Endodermal cell (in vitro differentiated cells): ENCODE measurements around the gene YJU2. TPM values are rescaled to one million over a fixed set of nuclear protein-coding genes. Genes with fewer than 3 reads are reported as not detected.

Experiments used
- DNase-seq: peaks from one replicate; pipeline ENCODE4 v3.0.0-alpha.2; 2017
- H3K27ac ChIP-seq: 2 replicates; pipeline ENCODE4 v1.5.1; 2013; ENCODE audit warnings: mild to moderate bottlenecking, low read depth, low read length, moderate library complexity
- H3K27me3 ChIP-seq: 2 replicates; pipeline ENCODE4 v1.6.1; 2013; ENCODE audit warnings: mild to moderate bottlenecking, low read length, moderate library complexity; ENCODE audit not compliant: insufficient read depth, control insufficient read depth, poor library complexity, severe bottlenecking
- H3K36me3 ChIP-seq: 2 replicates; pipeline ENCODE4 v1.7.0; 2013; ENCODE audit warnings: mild to moderate bottlenecking, low read length, moderate library complexity; ENCODE audit not compliant: control insufficient read depth, insufficient read depth
- H3K4me1 ChIP-seq: one replicate; pipeline ENCODE4 v1.7.0; 2013; ENCODE audit warnings: low read length; ENCODE audit not compliant: control insufficient read depth, insufficient read depth
- H3K4me3 ChIP-seq: 2 replicates; pipeline ENCODE4 v1.5.1; 2013; ENCODE audit warnings: mild to moderate bottlenecking, low read length, moderate library complexity
- H3K9ac ChIP-seq: 2 replicates; pipeline ENCODE4 v1.6.1; 2013; ENCODE audit warnings: mild to moderate bottlenecking, low read length, moderate library complexity; ENCODE audit not compliant: poor library complexity, severe bottlenecking; ENCODE audit errors: extremely low read depth
- H3K9me3 ChIP-seq: 2 replicates; pipeline ENCODE4 v1.6.1; 2013; ENCODE audit warnings: mild to moderate bottlenecking, low read length, moderate library complexity; ENCODE audit not compliant: control insufficient read depth
- H3K27ac Mint-ChIP-seq: 2 replicates; pipeline ENCODE4 v1.8.0; 2020; ENCODE audit warnings: mixed read lengths
- H3K27me3 Mint-ChIP-seq: 2 replicates; pipeline ENCODE4 v1.8.0; 2021; ENCODE audit warnings: mild to moderate bottlenecking, mixed read lengths; ENCODE audit not compliant: insufficient read depth
- H3K36me3 Mint-ChIP-seq: 2 replicates; pipeline ENCODE4 v1.8.0; 2020; ENCODE audit warnings: low read depth, mixed read lengths
- H3K4me1 Mint-ChIP-seq: 2 replicates; pipeline ENCODE4 v1.8.0; 2020; ENCODE audit warnings: mixed read lengths
- H3K4me3 Mint-ChIP-seq: 2 replicates; pipeline ENCODE4 v1.8.0; 2020; ENCODE audit warnings: mild to moderate bottlenecking, moderate library complexity, mixed read lengths
- H3K9me3 Mint-ChIP-seq: 2 replicates; pipeline ENCODE4 v1.8.0; 2020; ENCODE audit warnings: mild to moderate bottlenecking, mixed read lengths
- WGBS, 2 experiments: methylation state at CpG; one replicate each; pipeline versions ENCODE4 v1.1.5 to v1.1.7; 2013; ENCODE audit warnings: missing lambda C conversion rate in 2 of 2, mixed read lengths in 1 of 2; ENCODE audit not compliant: insufficient coverage in 1 of 2, insufficient read length in 1 of 2; 5-methylcytosine and 5-hydroxymethylcytosine counted together
- total RNA-seq, 2 donors: library from RNA; stranded (reverse); fragmentation: NEBNext Ultra II Directional in 1 of 2; extraction: Animal tissue kit (Norgen Biotek cat#: 25700) in 1 of 2; gene quantifications; 2 replicates in 1 of 2; 3 replicates in 1 of 2; pipeline ENCODE4 v1.2.1, GENCODE V29; 2021
- TF ChIP-seq, protein P1 (sequence below): fragments of 200-600 bp; sonication (generic); conservative IDR thresholded peaks from 2 replicates; pipeline ENCODE4 v1.5.0; 2021; ENCODE audit warnings: antibody characterized with exemption, mild to moderate bottlenecking

The YJU2 gene
- total RNA-seq, 2 donors from 2014 or later, result 15.8 to 16.4 TPM

DNA sequence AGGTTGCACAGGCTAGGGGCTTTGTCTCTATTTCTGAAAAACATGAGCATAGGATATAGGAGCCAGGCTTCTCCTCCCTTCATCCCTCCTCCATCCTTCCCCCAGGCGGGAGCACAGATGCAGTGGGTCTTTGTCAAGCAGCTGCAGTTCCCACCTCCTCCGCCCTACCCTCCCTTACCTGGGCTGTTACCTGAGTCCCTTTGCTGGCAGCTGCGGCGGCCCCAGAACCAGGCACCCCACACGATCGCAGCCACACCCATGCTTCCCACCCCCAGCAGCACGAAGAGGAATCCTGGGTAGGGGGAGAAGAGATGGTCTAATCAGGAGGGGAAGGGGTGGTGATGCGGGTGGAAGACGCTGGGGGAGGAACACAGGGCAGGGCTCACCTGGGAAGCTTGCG, 47.5 kb downstream of the YJU2 start:
- no peak overlapping the region for H3K27ac ChIP-seq
- H3K27me3 ChIP-seq, result no peaks in the 10 kb centered on the region
- peaks cover 3% of the 10 kb centered on the region for H3K27me3 Mint-ChIP-seq
- no peaks in the 10 kb centered on the region for H3K36me3 ChIP-seq
- H3K36me3 Mint-ChIP-seq, result no peaks in the 10 kb centered on the region
- no peaks in the 10 kb centered on the region for H3K4me1 ChIP-seq
- no peak overlapping the region for H3K4me3 ChIP-seq
- no peak overlapping the region for H3K9ac ChIP-seq
- no peaks in the 10 kb centered on the region for H3K9me3 Mint-ChIP-seq
- no peaks in the 10 kb centered on the region for H3K9me3 ChIP-seq
- WGBS, 2 experiments, result 71 to 92% methylated on average over 2 to 5 of the region's 10 CpGs
- no peak overlapping the region for H3K4me3 Mint-ChIP-seq
- TF ChIP-seq, protein P1, sequence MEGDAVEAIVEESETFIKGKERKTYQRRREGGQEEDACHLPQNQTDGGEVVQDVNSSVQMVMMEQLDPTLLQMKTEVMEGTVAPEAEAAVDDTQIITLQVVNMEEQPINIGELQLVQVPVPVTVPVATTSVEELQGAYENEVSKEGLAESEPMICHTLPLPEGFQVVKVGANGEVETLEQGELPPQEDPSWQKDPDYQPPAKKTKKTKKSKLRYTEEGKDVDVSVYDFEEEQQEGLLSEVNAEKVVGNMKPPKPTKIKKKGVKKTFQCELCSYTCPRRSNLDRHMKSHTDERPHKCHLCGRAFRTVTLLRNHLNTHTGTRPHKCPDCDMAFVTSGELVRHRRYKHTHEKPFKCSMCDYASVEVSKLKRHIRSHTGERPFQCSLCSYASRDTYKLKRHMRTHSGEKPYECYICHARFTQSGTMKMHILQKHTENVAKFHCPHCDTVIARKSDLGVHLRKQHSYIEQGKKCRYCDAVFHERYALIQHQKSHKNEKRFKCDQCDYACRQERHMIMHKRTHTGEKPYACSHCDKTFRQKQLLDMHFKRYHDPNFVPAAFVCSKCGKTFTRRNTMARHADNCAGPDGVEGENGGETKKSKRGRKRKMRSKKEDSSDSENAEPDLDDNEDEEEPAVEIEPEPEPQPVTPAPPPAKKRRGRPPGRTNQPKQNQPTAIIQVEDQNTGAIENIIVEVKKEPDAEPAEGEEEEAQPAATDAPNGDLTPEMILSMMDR, result no peak
- H3K4me1 Mint-ChIP-seq, result no peaks in the 10 kb centered on the region
- peak; percentile 62 for DNase-seq
- H3K27ac Mint-ChIP-seq, result no peak overlapping the region

DNA sequence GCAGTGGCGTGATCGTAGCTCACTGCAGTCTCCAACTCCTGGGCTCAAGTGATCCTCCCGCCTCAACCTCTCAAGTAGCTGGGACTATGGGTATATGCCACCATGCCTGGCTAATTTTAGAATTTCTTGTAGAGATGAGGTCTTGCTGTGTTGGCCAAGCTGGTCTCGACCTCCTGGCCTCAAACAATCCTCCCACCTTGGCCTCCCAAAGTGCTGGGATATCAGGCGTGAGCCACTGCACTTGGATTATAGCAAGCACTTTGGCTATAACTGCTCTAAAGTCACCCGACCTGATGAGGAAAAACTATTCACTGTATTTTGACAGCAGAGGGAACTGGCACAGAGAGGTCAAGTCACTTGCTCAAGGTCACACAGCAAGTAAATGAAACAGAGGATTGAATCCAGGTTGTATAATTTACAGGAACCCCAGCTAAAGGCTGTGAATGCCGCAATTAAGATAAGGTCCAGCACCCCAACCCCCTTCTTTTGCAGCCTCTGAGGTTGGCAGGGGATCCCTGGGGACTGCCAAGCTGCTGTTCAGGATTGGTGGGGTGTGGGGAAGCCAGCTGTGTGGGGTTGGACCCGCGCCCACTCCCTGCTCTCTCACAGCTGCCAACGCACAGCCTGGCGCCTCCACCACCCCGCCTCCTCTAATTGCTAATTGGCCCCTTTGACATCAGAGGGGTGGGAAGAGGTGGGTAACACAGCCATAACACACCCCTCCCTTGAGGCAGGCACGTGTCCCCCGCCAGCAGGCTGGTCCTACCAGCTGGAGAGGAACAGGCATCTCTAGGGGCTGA, 49.3 kb downstream of the YJU2 start:
- no peak overlapping the region for H3K4me3 ChIP-seq
- no peaks in the 10 kb centered on the region for H3K9me3 ChIP-seq
- H3K36me3 Mint-ChIP-seq, result no peaks in the 10 kb centered on the region
- H3K27ac ChIP-seq, result no peak overlapping the region
- peak; percentile 59 for DNase-seq
- H3K9me3 Mint-ChIP-seq, result no peaks in the 10 kb centered on the region
- H3K9ac ChIP-seq, result no peak overlapping the region
- H3K4me1 Mint-ChIP-seq, result no peaks in the 10 kb centered on the region
- no peaks in the 10 kb centered on the region for H3K36me3 ChIP-seq
- H3K4me1 ChIP-seq, result no peaks in the 10 kb centered on the region
- WGBS, 2 experiments, result 77 to 95% methylated on average over 7 to 9 of the region's 14 CpGs
- no peak overlapping the region for H3K27ac Mint-ChIP-seq
- TF ChIP-seq, protein P1, result no peak
- H3K27me3 ChIP-seq, result no peaks in the 10 kb centered on the region
- H3K27me3 Mint-ChIP-seq, result peaks cover 3% of the 10 kb centered on the region
- no peak overlapping the region for H3K4me3 Mint-ChIP-seq

DNA sequence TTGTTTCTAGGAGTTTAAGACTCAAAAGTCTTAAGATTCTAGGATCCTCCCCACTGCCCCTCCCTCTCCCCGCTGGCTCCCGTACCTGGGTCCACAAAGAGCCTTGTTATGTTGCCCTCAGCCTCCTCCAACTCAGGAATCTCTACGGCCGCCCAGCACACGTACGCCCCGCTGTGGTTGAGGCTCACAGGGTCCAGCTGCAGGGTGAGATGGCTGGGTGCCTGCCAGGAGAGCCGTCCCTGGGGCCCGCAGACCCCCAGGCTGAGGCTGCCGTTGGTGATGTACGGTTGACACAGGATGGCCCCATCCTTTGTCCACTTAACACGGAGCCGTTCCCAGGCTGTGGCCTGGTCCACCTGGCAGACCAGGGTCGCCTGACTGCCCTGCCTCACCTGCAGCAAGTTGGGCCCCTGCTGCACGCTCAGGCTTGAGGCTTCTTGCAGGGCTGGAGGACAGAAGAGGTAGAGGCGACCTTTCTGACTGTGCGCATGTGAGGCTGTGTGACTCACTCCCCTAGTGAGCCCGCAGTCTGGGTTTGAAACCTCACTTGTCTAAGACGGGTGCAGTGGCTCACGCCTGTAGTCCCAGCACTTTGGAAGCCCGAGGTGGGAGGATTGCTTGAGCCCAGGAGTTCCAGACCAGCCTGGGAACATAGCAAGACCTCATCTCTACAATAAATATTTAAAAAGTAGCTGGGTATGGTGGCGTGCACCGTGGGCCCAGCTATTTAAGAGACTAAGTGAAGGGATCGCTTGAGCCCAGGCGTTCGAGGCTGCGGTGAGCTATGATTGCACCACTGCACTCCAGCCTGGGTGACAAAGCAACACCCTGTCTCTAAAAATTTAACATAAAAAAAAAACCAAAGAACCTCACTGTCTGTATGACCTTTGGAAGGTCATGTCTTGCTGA, 51.3 kb downstream of the YJU2 start:
- TF ChIP-seq, protein P1, result peak; percentile 28
- WGBS, 2 experiments, result 86 to 87% methylated on average over 15 to 27 of the region's 27 CpGs
- Mint-ChIP-seq H3K27me3 (peaks cover 3% of the 10 kb centered on the region), H3K9me3 (no peaks in the 10 kb centered on the region), H3K36me3 (no peaks in the 10 kb centered on the region), H3K4me3 (no peak overlapping the region), H3K27ac (no peak overlapping the region), H3K4me1 (peaks cover 6% of the 10 kb centered on the region)
- H3K27me3 ChIP-seq, result no peaks in the 10 kb centered on the region
- H3K9me3 ChIP-seq, result no peaks in the 10 kb centered on the region
- no peak overlapping the region for H3K27ac ChIP-seq
- H3K4me3 ChIP-seq, result no peak overlapping the region
- DNase-seq, result peak; percentile 72
- H3K4me1 ChIP-seq, result no peaks in the 10 kb centered on the region
- no peak overlapping the region for H3K9ac ChIP-seq
- H3K36me3 ChIP-seq, result no peaks in the 10 kb centered on the region
